HK-2 (cell line): ENCODE data around the gene PTPN22.

Experiments
- DNase-seq: peaks from one replicate; pipeline ENCODE4 v3.0.0-alpha.2; 2018; ENCODE audit not compliant: unreplicated experiment

The PTPN22 gene

GRCh38 chr1:113887402-113888175 is 16.1 kb upstream of the PTPN22 start, which contains the start of gene BCL2L15:
Gene BCL2L15, minus strand, starts transcription at chr1:113887581. Its CDS starts 206 bp downstream, at chr1:113887375.
- no peak for DNase-seq

GRCh38 chr1:113886417-113887401 is 15.2 kb upstream of the PTPN22 start:
- no peak for DNase-seq

- no peak for DNase-seq
Observed at GRCh38 chr1:113881661-113882060, 10.1 kb upstream of the PTPN22 start.

GRCh38 chr1:113879739-113880038 is 8.2 kb upstream of the PTPN22 start:
- DNase-seq = no peak

GRCh38 chr1:113876176-113876575 is 4.7 kb upstream of the PTPN22 start:
- no peak for DNase-seq

GRCh38 chr1:113875714-113876113 is 4.2 kb upstream of the PTPN22 start:
- DNase-seq = peak; percentile 14

GRCh38 chr1:113874012-113874879 is 2.7 kb upstream of the PTPN22 start:
- no peak for DNase-seq

GRCh38 chr1:113872219-113872935 is 865 bp upstream of the PTPN22 start:
- no peak for DNase-seq

GRCh38 chr1:113870778-113871177 is 734 bp downstream of the PTPN22 start:
- no peak for DNase-seq

GRCh38 chr1:113868387-113869083 is 3.0 kb downstream of the PTPN22 start:
- DNase-seq = no peak

GRCh38 chr1:113861641-113862040 is 9.9 kb downstream of the PTPN22 start:
- no peak for DNase-seq

- no peak for DNase-seq
Observed at GRCh38 chr1:113860891-113861290, 10.6 kb downstream of the PTPN22 start.

GRCh38 chr1:113859478-113860175 is 11.9 kb downstream of the PTPN22 start:
- DNase-seq = no peak

GRCh38 chr1:113858982-113859381 is 12.5 kb downstream of the PTPN22 start:
- no peak for DNase-seq

- DNase-seq = no peak
Observed at GRCh38 chr1:113858418-113858817, 13.1 kb downstream of the PTPN22 start.

GRCh38 chr1:113857776-113858175 is 13.7 kb downstream of the PTPN22 start:
- DNase-seq = no peak

GRCh38 chr1:113856401-113856790 is 15.1 kb downstream of the PTPN22 start:
- no peak for DNase-seq

- no peak for DNase-seq
Observed at GRCh38 chr1:113855630-113856400, 15.7 kb downstream of the PTPN22 start.

- no peak for DNase-seq
Observed at GRCh38 chr1:113854234-113854633, 17.3 kb downstream of the PTPN22 start.
